NOMO-1 treated with DMSO at 0.1 percent for 48 hours (cell line): ENCODE measurements around the gene NEUROD2.
"Not testable (repeated sequence)": the region's sequence is repeated elsewhere in the genome, so short reads cannot be mapped to it uniquely, and the experiment has no call there.

ENCODE experiments used
- DNase-seq: peaks from one replicate; lab custom pipeline; 2025; ENCODE audit not compliant: unreplicated experiment; lab: John Stamatoyannopoulos, UW

The NEUROD2 gene

GRCh38 chr17:39602533-39603303 is 5.0 kb downstream of the NEUROD2 start:
- no peak for DNase-seq

- no peak for DNase-seq
Observed at GRCh38 chr17:39601758-39602532, 5.8 kb downstream of the NEUROD2 start.

GRCh38 chr17:39600997-39601597 is 6.6 kb downstream of the NEUROD2 start:
- DNase-seq = no peak

- no peak for DNase-seq
Observed at GRCh38 chr17:39600288-39600996, 7.3 kb downstream of the NEUROD2 start.

- DNase-seq = no peak
Observed at GRCh38 chr17:39599665-39600231, 8.0 kb downstream of the NEUROD2 start.

- no peak for DNase-seq
Observed at GRCh38 chr17:39599004-39599664, 8.6 kb downstream of the NEUROD2 start.

GRCh38 chr17:39598630-39599003 is 9.1 kb downstream of the NEUROD2 start:
- no peak for DNase-seq

DNA sequence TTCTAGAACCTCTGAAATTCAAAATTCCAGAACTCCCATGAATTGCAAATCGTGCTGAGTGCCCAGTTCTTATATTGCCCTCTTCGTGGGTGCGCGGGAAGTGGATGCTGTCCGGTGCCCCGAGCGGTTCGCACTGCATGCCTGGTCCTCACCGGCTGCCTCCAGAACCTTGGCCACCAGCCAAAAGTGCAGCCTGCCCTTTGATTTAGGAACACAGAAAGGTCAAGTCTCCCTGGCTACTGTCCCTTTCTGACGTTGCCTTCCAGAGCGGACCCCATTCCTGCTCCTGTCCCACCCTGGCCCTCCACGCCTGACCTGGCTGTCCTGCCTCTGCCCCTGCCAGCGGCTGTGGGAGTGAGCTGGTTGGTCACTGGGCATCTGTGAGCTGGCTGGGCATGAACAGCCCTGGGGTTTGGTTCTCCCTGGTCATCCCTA is 9.7 kb downstream of the NEUROD2 start:
- DNase-seq = no peak

- DNase-seq = no peak
Observed at GRCh38 chr17:39597372-39598046, 10.2 kb downstream of the NEUROD2 start.

DNA sequence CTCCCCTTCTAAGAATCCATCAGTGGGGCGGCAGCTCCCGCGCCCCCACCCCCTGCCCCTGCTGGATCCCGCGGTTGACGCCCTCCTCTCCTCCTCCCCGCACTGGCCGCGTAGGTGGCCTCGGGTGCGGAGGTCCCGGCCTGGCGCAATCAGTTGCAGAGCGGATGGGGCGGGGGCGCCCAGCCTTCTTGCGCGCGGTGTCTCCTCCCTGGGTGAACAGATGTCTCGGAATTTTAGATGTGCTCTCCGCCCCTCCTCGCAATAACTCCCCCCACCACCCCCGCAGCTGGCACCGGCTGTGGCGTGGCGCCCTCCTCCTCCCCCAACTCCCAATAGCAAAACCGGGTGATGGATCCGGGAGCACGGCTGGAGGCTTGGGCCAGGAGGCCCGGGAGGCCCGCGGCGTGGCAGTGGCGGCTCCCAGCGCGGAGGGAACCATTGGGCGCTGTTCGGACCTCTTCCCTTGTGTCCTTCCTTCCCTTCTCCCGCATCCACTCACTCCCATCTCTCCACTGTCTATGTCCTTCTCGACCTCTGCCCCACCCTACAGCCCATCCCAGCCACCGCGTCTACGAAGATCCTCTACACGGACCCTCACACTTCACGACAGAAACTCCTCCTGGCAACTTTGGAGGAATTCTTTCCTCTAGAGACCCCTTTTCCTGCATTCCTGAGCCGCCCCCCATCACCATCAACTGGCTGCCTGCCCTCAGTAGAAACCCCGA is 11.0 kb downstream of the NEUROD2 start:
- DNase-seq = no peak

GRCh38 chr17:39595928-39596510 is 11.7 kb downstream of the NEUROD2 start:
- DNase-seq = no peak

DNA sequence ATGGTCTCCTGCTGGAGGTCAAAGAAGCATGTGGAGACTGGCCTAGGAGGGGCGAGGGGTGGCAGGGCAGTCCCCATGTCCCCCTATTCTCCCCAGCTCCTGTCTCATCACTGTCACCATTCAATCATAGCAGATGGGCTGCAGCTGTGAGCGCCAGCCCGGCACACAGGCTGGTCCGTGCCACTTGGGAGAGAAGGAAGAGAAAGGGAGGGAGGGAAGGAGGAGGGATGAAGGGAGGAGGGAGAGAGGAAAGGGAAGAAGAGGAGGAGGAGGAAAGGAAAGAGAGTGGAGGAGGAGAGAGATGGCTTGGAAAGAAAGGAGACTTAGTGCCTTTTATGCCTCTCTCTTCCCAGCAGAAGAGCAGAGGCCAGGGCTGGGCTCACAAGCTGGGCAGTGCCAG is 12.4 kb downstream of the NEUROD2 start:
- DNase-seq = no peak

DNA sequence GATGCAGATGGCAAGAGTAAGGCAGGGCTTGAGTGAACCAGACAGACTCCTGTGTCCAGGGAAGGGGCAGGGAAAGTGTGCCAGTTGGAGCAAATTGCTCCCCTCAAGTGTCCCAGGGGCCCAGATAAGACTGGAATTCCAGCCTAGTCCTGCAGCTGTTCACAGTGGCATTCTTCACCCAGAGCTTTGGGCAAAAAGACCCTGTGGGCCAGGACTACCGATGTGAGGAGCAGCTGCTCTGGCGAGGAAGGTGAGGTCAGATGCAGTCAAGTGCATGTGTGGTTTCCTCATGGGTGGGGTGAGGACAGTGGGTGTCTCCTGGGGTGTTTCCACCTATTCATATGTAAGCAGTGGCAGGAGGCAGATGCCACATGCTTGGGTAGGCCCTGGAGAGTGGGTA is 14.3 kb downstream of the NEUROD2 start:
- DNase-seq = no peak

DNA sequence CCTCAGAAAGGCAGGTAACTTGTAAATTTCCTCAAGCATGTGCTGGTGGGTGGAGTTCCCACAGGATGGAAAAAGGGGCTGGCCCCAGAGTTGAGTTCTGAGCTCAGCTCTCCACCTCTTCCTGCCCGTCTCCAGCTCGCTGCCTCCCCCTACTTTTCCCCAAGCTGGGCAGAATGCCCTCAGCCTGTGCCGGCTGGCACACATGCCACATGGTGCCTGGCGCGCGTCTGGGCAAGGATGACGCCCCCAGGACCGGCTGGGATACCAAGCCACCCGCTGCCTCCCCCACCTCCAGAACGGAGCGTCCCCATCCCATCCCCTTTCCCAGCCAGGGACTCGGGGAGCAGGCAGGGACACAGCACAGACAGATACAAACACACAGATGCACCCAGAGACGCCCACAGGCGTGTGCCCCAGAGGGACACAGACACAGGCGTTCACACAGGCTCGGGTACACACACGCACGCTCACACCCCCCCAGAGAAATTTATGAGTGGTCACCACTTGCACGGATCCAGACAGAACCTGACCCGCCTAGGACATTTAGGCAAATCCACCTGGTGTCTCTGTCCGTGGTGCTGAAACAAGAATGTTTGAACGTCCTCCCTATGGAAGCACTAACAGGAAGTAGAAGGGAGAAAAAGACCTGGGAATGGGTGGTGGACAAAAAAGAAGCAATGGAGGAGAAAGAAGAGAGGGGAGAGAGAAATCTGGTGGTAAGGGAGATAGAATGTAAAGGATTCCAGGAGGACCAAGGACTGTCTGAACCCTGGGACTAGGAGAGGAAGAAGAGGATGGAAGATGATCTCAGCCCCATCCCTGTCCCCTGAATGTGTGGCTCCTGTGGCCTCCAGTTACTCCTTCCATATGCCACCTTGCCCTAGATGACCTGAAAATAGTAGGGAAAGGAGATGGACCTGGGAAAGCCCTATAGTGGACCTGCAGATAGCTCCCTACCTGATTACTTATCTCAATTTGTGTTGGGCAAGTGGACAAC is 15.5 kb downstream of the NEUROD2 start:
- no peak for DNase-seq

GRCh38 chr17:39590180-39590579 is 17.5 kb downstream of the NEUROD2 start:
- DNase-seq = not testable (repeated sequence)

DNA sequence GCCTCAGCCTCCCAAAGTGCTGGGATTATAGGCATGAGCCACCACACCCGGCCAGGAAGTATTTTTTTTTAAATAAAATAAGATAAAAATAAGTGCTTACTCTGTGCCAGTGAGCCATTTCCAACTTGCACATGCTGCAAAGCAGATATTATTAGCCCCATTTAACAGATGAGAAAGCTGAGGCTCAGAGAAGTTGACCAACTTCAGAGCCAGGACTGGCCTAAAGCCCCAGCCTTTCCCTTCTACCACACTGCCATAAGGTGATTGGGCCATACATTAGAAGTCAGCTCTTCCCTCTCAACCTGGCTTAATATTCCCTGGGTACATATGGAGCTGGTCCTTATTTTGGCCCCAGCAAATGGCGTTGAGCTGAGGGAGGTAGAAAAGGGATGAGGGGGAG is 25.1 kb downstream of the NEUROD2 start:
- no peak for DNase-seq

DNA sequence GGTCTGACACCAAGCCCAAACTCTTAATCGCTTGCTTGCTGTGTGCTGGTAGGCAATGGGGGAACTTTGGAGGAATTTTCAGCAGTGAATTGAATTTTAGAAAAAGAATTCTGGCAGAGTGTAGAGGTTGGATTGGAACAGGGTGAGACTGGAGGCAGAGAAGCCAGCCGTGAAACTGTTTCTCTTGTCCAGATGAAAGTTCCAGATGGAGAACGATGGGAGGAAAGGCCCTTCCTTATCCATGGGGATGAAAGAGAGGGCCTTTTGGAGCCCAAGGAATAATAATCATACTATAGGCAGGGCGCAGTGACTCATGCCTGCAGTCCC is 26.0 kb downstream of the NEUROD2 start:
- DNase-seq = no peak
